CD8-positive, alpha-beta memory T cell (primary cell): Measurements from ENCODE around the gene MBD5. TPM values are rescaled to one million over a fixed set of nuclear protein-coding genes. Genes with fewer than 3 reads are reported as not detected.
"Not testable (repeated sequence)": the region's sequence is repeated elsewhere in the genome, so short reads cannot be mapped to it uniquely, and the experiment has no call there.

Source experiments
- CTCF ChIA-PET: fragments of 350-600 bp; sonication (Branson Sonifier 250); formaldehyde crosslinking; loops from one replicate; lab custom pipeline; 2021; ENCODE audit warnings: antibody characterized with exemption; lab: Charles Lee
- POLR2A ChIA-PET: fragments of 350-600 bp; sonication (Branson Sonifier 250); formaldehyde crosslinking; loops from one replicate; lab custom pipeline; 2021; ENCODE audit warnings: antibody characterized with exemption; lab: Charles Lee
- DNase-seq, 5 donors: peaks; one replicate each; pipeline versions ENCODE4 v3.0.0 to v3.0.0-alpha.2; 2020 to 2022; ENCODE audit warnings: mixed read lengths in 1 of 5
- H3K27ac ChIP-seq: one replicate; pipeline ENCODE4 v1.7.0; 2013; ENCODE audit warnings: low read depth, mild to moderate bottlenecking, low read length, moderate library complexity
- H3K27me3 ChIP-seq: 2 replicates; pipeline ENCODE4 v1.7.0; 2013; ENCODE audit warnings: low read length, mild to moderate bottlenecking; ENCODE audit not compliant: insufficient read depth, poor library complexity, severe bottlenecking
- H3K36me3 ChIP-seq: 2 replicates; pipeline ENCODE4 v1.7.0; 2013; ENCODE audit warnings: mild to moderate bottlenecking, low read length, moderate library complexity; ENCODE audit not compliant: insufficient read depth
- H3K4me1 ChIP-seq: 2 replicates; pipeline ENCODE4 v1.7.0; 2013; ENCODE audit warnings: mild to moderate bottlenecking, low read length, moderate library complexity; ENCODE audit not compliant: insufficient read depth
- H3K4me3 ChIP-seq: 2 replicates; pipeline ENCODE4 v1.7.0; 2013; ENCODE audit warnings: mild to moderate bottlenecking, low read length
- H3K9me3 ChIP-seq: 2 replicates; pipeline ENCODE4 v1.7.0; 2013; ENCODE audit warnings: mild to moderate bottlenecking, low read length
- H3K27ac Mint-ChIP-seq, 8 donors: one replicate each; pipeline ENCODE4 v1.8.0; 2020 to 2021; ENCODE audit warnings: mixed read lengths in 8 of 8, mild to moderate bottlenecking in 6 of 8, inconsistent platforms in 3 of 8, moderate library complexity in 3 of 8
- H3K27me3 Mint-ChIP-seq, 2 donors: one replicate each; pipeline ENCODE4 v1.8.0; 2020 to 2021; ENCODE audit warnings: mixed read lengths in 2 of 2, mild to moderate bottlenecking in 1 of 2, moderate library complexity in 1 of 2
- H3K36me3 Mint-ChIP-seq, 3 donors: one replicate each; pipeline ENCODE4 v1.8.0; 2020 to 2021; ENCODE audit warnings: mixed read lengths in 3 of 3, inconsistent platforms in 1 of 3, mild to moderate bottlenecking in 1 of 3
- H3K4me1 Mint-ChIP-seq, 3 donors: one replicate each; pipeline ENCODE4 v1.8.0; 2020 to 2021; ENCODE audit warnings: mixed read lengths in 3 of 3, inconsistent platforms in 1 of 3, mild to moderate bottlenecking in 1 of 3
- H3K4me3 Mint-ChIP-seq, 7 donors: one replicate each; pipeline ENCODE4 v1.8.0; 2020 to 2021; ENCODE audit warnings: mixed read lengths in 7 of 7, mild to moderate bottlenecking in 6 of 7, moderate library complexity in 4 of 7, inconsistent platforms in 2 of 7
- H3K9me3 Mint-ChIP-seq, 5 donors: one replicate each; pipeline ENCODE4 v1.8.0; 2020 to 2022; ENCODE audit warnings: mixed read lengths in 5 of 5, mild to moderate bottlenecking in 3 of 5, moderate library complexity in 2 of 5, inconsistent platforms in 1 of 5
- polyA plus RNA-seq: library from polyadenylated mRNA; unstranded; fragments of 300-500 nt; fragmentation: Illumina TruSeq; gene quantifications from one replicate; pipeline ENCODE4 v1.2.3, GENCODE V29; 2021
- total RNA-seq, 2 experiments: library from RNA; stranded (reverse); gene quantifications; one replicate each; pipeline ENCODE4 v1.2.3, GENCODE V29; 2021

Gene MBD5
- total and polyA plus RNA-seq, 3 experiments from 2014 or later = 15.2 to 18.3 (median 16.9) TPM

GRCh38 chr2:148008411-148008810 lies 12.5 kb upstream of the MBD5 start:
- H3K27ac Mint-ChIP-seq, H3K4me1 ChIP-seq, POLR2A ChIA-PET, H3K36me3 ChIP-seq, H3K27me3 ChIP-seq, H3K27me3 Mint-ChIP-seq, DNase-seq, H3K27ac ChIP-seq, CTCF ChIA-PET, H3K9me3 ChIP-seq, H3K4me3 ChIP-seq: not testable (repeated sequence)
- peak overlapping the region in 1 of 7 donors; percentile 42 for H3K4me3 Mint-ChIP-seq
- peaks cover 18 to 45% (median 20%) of the 10 kb centered on the region in 3 donors for H3K36me3 Mint-ChIP-seq
- peaks cover 54 to 88% (median 80%) of the 10 kb centered on the region in 3 donors for H3K4me1 Mint-ChIP-seq
- H3K9me3 Mint-ChIP-seq = peaks cover 0 to 18% (median 3%) of the 10 kb centered on the region in 5 donors

- POLR2A ChIA-PET = no interaction called here
- DNase-seq = no peak
- Histone ChIP-seq H3K36me3 (no peaks in the 10 kb centered on the region), H3K9me3 (no peaks in the 10 kb centered on the region), H3K4me1 (no peaks in the 10 kb centered on the region), H3K27me3 (no peaks in the 10 kb centered on the region), H3K4me3 (no peak overlapping the region), H3K27ac (no peak overlapping the region)
- Mint-ChIP-seq H3K9me3 (no peaks in the 10 kb centered on the region), H3K36me3 (peaks cover 7 to 13% (median 13%) of the 10 kb centered on the region in 3 donors), H3K27ac (no peak overlapping the region), H3K4me1 (peaks cover 45 to 82% (median 81%) of the 10 kb centered on the region in 3 donors), H3K4me3 (no peak overlapping the region), H3K27me3 (no peaks in the 10 kb centered on the region)
- CTCF ChIA-PET = no interaction called here
Measured at GRCh38 chr2:148013876-148014275, 7.0 kb upstream of the MBD5 start.

- H3K27ac Mint-ChIP-seq = no peak overlapping the region
- ChIA-PET POLR2A (no interaction called here), CTCF (no interaction called here)
- peak overlapping the region in 1 of 7 donors; percentile 6 for H3K4me3 Mint-ChIP-seq
- no peaks in the 10 kb centered on the region for H3K4me1 ChIP-seq
- H3K4me3 ChIP-seq = no peak overlapping the region
- no peaks in the 10 kb centered on the region for H3K27me3 ChIP-seq
- H3K9me3 ChIP-seq = no peaks in the 10 kb centered on the region
- no peaks in the 10 kb centered on the region for H3K36me3 ChIP-seq
- H3K4me1 Mint-ChIP-seq = peaks cover 49 to 88% (median 81%) of the 10 kb centered on the region in 3 donors
- no peak for DNase-seq
- H3K36me3 Mint-ChIP-seq = peaks cover 7 to 12% (median 11%) of the 10 kb centered on the region in 3 donors
- H3K9me3 Mint-ChIP-seq = no peaks in the 10 kb centered on the region
- H3K27me3 Mint-ChIP-seq = no peaks in the 10 kb centered on the region
- H3K27ac ChIP-seq = no peak overlapping the region
Measured at GRCh38 chr2:148014616-148015015, 6.3 kb upstream of the MBD5 start.

- Histone ChIP-seq H3K4me1 (peaks cover 31% of the 10 kb centered on the region), H3K27ac (peak within 1 kb of the TSS; percentile 84), H3K36me3 (no peaks in the 10 kb centered on the region), H3K27me3 (no peaks in the 10 kb centered on the region), H3K9me3 (no peaks in the 10 kb centered on the region), H3K4me3 (peak within 1 kb of the TSS; percentile 79)
- peak; percentile 95 to 97 (median 97) for DNase-seq
- CTCF ChIA-PET = interaction anchor here (0.8 to 1.2 kb wide), 3 partner anchors 31 to 625 kb away, joined by 3 read pairs; no protein-coding TSS in a partner anchor
- Mint-ChIP-seq H3K27me3 (peaks cover 0 to 3% of the 10 kb centered on the region in 2 donors), H3K36me3 (peaks cover 0 to 24% (median 0%) of the 10 kb centered on the region in 3 donors), H3K4me1 (peaks cover 64 to 86% (median 72%) of the 10 kb centered on the region in 3 donors), H3K4me3 (peak within 1 kb of the TSS; percentile 93 to 100 (median 100)), H3K27ac (peak within 1 kb of the TSS; percentile 90 to 99 (median 98)), H3K9me3 (no peaks in the 10 kb centered on the region)
- POLR2A ChIA-PET = interaction anchor here (0.7 to 2.0 kb wide), 4 partner anchors 18 to 625 kb away, joined by 5 to 36 read pairs (median 5); partner anchors contain the start of gene EPC2
Measured at GRCh38 chr2:148020111-148021058, 506 bp upstream of the MBD5 start, which contains the start of gene ORC4. Gene ORC4, minus strand, starts transcription at chr2:148020737. Its CDS starts 44,779 bp downstream, at chr2:147975958.

- peak overlapping the region; percentile 84 for H3K27ac ChIP-seq
- peaks cover 31% of the 10 kb centered on the region for H3K4me1 ChIP-seq
- H3K36me3 ChIP-seq = no peaks in the 10 kb centered on the region
- CTCF ChIA-PET = interaction anchor here (0.7 to 0.8 kb wide), 3 partner anchors 196 to 624 kb away, joined by 3 read pairs; no protein-coding TSS in a partner anchor
- H3K27me3 Mint-ChIP-seq = peaks cover 0 to 3% of the 10 kb centered on the region in 2 donors
- no peaks in the 10 kb centered on the region for H3K9me3 ChIP-seq
- H3K36me3 Mint-ChIP-seq = peaks cover 0 to 25% (median 0%) of the 10 kb centered on the region in 3 donors
- no peaks in the 10 kb centered on the region for H3K9me3 Mint-ChIP-seq
- peak overlapping the region; percentile 93 to 100 (median 100) for H3K4me3 Mint-ChIP-seq
- H3K27me3 ChIP-seq = no peaks in the 10 kb centered on the region
- H3K4me3 ChIP-seq = peak overlapping the region; percentile 79
- H3K27ac Mint-ChIP-seq = peak overlapping the region; percentile 90 to 99 (median 98)
- H3K4me1 Mint-ChIP-seq = peaks cover 65 to 80% (median 73%) of the 10 kb centered on the region in 3 donors
- DNase-seq = no peak
- POLR2A ChIA-PET = interaction anchor here (1.3 kb wide), 1 partner anchor 624 kb away, joined by 4 read pairs; no protein-coding TSS in a partner anchor
Measured at GRCh38 chr2:148021886-148022285, 995 bp downstream of the MBD5 start.

- Histone ChIP-seq H3K36me3 (no peaks in the 10 kb centered on the region), H3K27ac (no peak overlapping the region), H3K4me1 (peaks cover 31% of the 10 kb centered on the region), H3K9me3 (no peaks in the 10 kb centered on the region), H3K27me3 (no peaks in the 10 kb centered on the region), H3K4me3 (peak overlapping the region; percentile 79)
- Mint-ChIP-seq H3K36me3 (peaks cover 0 to 25% (median 0%) of the 10 kb centered on the region in 3 donors), H3K4me1 (peaks cover 65 to 77% (median 71%) of the 10 kb centered on the region in 3 donors), H3K27me3 (peaks cover 0 to 3% of the 10 kb centered on the region in 2 donors), H3K27ac (peak overlapping the region; percentile 90 to 99 (median 98)), H3K4me3 (peak overlapping the region; percentile 93 to 100 (median 100)), H3K9me3 (no peaks in the 10 kb centered on the region)
- ChIA-PET POLR2A (interaction anchor here (1.3 kb wide), 1 partner anchor 623 kb away, joined by 4 read pairs; no protein-coding TSS in a partner anchor), CTCF (interaction anchor here (0.7 to 0.8 kb wide), 3 partner anchors 196 to 623 kb away, joined by 3 read pairs; no protein-coding TSS in a partner anchor)
- no peak for DNase-seq
Measured at GRCh38 chr2:148022351-148022750, 1.5 kb downstream of the MBD5 start.

- Mint-ChIP-seq H3K27me3 (peaks cover 0 to 3% of the 10 kb centered on the region in 2 donors), H3K36me3 (peaks cover 0 to 25% (median 0%) of the 10 kb centered on the region in 3 donors), H3K4me3 (peak overlapping the region; percentile 81 to 100 (median 100)), H3K4me1 (peaks cover 63 to 74% (median 68%) of the 10 kb centered on the region in 3 donors), H3K27ac (peak overlapping the region; percentile 63 to 99 (median 92)), H3K9me3 (no peaks in the 10 kb centered on the region)
- Histone ChIP-seq H3K27me3 (no peaks in the 10 kb centered on the region), H3K4me1 (peaks cover 31% of the 10 kb centered on the region), H3K9me3 (no peaks in the 10 kb centered on the region), H3K36me3 (no peaks in the 10 kb centered on the region), H3K27ac (no peak overlapping the region), H3K4me3 (no peak overlapping the region)
- POLR2A ChIA-PET = interaction anchor here (1.3 kb wide), 1 partner anchor 623 kb away, joined by 4 read pairs; no protein-coding TSS in a partner anchor
- no peak for DNase-seq
- CTCF ChIA-PET = interaction anchor here (0.8 kb wide), 1 partner anchor 486 kb away, joined by 3 read pairs; no protein-coding TSS in a partner anchor
Measured at GRCh38 chr2:148022882-148023281, 2.0 kb downstream of the MBD5 start.
